Lower leg skin (tissue), 3 donors: ENCODE measurements around the gene KCTD19.

Experiments used
- POLR2A ChIP-seq, 2 donors: fragments of 450-650 bp; IDR thresholded peaks; one replicate each; pipeline ENCODE4 v1.6.1; 2016 to 2017; ENCODE audit warnings: antibody characterized with exemption in 2 of 2, mild to moderate bottlenecking in 1 of 2, moderate library complexity in 1 of 2
- TF ChIP-seq, protein P1 (sequence below), 3 donors: fragments of 450-650 bp; IDR thresholded peaks; one replicate each; pipeline ENCODE4 v1.5.1; 2016; ENCODE audit warnings: antibody characterized with exemption in 3 of 3, mild to moderate bottlenecking in 3 of 3, moderate library complexity in 2 of 3

DNA sequence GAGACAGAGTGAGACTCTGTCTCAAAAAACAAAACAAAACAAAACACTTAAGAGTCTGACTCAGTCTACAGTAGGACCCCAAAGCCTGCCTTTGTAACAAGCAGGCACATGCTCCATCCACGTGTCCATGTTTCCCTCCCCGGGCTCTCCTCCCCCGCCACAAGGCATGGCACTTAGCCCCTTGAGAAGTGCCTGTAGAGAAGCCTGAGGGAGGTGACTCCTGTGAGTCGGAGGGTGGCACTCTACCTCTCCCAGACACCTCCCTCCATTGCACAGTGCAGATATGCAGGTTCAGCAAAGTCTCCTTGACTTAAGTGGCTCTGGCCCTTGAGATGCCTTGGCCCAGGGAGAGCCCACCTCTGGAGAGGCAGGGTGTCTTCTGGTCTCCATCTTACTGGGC is 86.0 kb downstream of the KCTD19 start:
- TF ChIP-seq, protein P1, sequence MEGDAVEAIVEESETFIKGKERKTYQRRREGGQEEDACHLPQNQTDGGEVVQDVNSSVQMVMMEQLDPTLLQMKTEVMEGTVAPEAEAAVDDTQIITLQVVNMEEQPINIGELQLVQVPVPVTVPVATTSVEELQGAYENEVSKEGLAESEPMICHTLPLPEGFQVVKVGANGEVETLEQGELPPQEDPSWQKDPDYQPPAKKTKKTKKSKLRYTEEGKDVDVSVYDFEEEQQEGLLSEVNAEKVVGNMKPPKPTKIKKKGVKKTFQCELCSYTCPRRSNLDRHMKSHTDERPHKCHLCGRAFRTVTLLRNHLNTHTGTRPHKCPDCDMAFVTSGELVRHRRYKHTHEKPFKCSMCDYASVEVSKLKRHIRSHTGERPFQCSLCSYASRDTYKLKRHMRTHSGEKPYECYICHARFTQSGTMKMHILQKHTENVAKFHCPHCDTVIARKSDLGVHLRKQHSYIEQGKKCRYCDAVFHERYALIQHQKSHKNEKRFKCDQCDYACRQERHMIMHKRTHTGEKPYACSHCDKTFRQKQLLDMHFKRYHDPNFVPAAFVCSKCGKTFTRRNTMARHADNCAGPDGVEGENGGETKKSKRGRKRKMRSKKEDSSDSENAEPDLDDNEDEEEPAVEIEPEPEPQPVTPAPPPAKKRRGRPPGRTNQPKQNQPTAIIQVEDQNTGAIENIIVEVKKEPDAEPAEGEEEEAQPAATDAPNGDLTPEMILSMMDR (IDR thresholded peaks at IDR 0.05), result no peak
- TF ChIP-seq POLR2A (IDR thresholded peaks at IDR 0.05), result no peak
